SK-N-SH (cell line): ENCODE results near the gene USP4. TPM values are rescaled to one million over a fixed set of nuclear protein-coding genes. Genes with fewer than 3 reads are reported as not detected.

Experiments used
- CTCF ChIA-PET: fragments of 300-600, 350-600 bp; formaldehyde crosslinking; extraction: SDS; loops from one replicate; lab custom pipeline; 2021; lab: Yijun Ruan, JAX
- POLR2A ChIA-PET: fragments of 350-600 bp; sonication (Branson Sonifier 250); formaldehyde crosslinking; extraction: SDS; loops from one replicate; lab custom pipeline; 2020; ENCODE audit warnings: antibody characterized with exemption, inconsistent platforms; lab: Yijun Ruan, JAX
- DNase-seq: peaks from one replicate; pipeline ENCODE4 v3.0.0; 2012
- H2AFZ ChIP-seq: fragments of 200-600 bp; sonication (generic); 2 replicates; pipeline ENCODE4 v1.8.1; 2016; ENCODE audit warnings: antibody characterized with exemption, mild to moderate bottlenecking, low read depth
- H3F3A ChIP-seq: fragments of 200-600 bp; sonication (generic); replicated peaks from 2 replicates; pipeline ENCODE3; 2016; ENCODE audit warnings: antibody characterized with exemption, mild to moderate bottlenecking; ENCODE audit not compliant: insufficient read depth
- H3K27ac ChIP-seq, 2 experiments: fragments of 200-500 bp in 1 of 2; fragments of 200-600 bp in 1 of 2; sonication (Bioruptor generic) in 1 of 2; sonication (generic), shearing (Covaris generic) in 1 of 2; 2 replicates each; pipeline versions ENCODE4 v1.5.1 to v1.6.1; 2014 to 2016; ENCODE audit warnings: low read depth in 2 of 2, inconsistent platforms in 1 of 2, low read length in 1 of 2, mild to moderate bottlenecking in 1 of 2, mixed read lengths in 1 of 2
- H3K27me3 ChIP-seq: fragments of 200-600 bp; sonication (generic), shearing (Covaris generic); 2 replicates; pipeline ENCODE4 v1.6.1; 2016; ENCODE audit warnings: mixed run types; ENCODE audit not compliant: insufficient read depth
- H3K36me3 ChIP-seq, 2 experiments: fragments of 200-500 bp in 1 of 2; fragments of 200-600 bp in 1 of 2; sonication (Bioruptor generic) in 1 of 2; sonication (generic) in 1 of 2; replicated peaks in 1 of 2; 2 replicates each; pipeline versions ENCODE3 to v1.5.1; 2014 to 2016; ENCODE audit warnings: low read length in 1 of 2, mild to moderate bottlenecking in 1 of 2; ENCODE audit not compliant: insufficient read depth in 2 of 2, control insufficient read depth in 1 of 2
- H3K4me1 ChIP-seq, 2 experiments: fragments of 200-500 bp in 1 of 2; fragments of 200-600 bp in 1 of 2; sonication (Bioruptor generic) in 1 of 2; sonication (generic), shearing (Covaris generic) in 1 of 2; 2 replicates each; pipeline versions ENCODE4 v1.5.1 to v1.6.1; 2014 to 2016; ENCODE audit warnings: low read depth in 1 of 2, low read length in 1 of 2, mixed run types in 1 of 2; ENCODE audit not compliant: insufficient read depth in 2 of 2, control insufficient read depth in 1 of 2
- H3K4me2 ChIP-seq: fragments of 200-600 bp; sonication (generic), shearing (Covaris generic); 2 replicates; pipeline ENCODE4 v1.6.1; 2017; ENCODE audit warnings: mixed run types
- H3K4me3 ChIP-seq, 2 experiments: fragments of 200-500 bp in 1 of 2; fragments of 200-600 bp in 1 of 2; sonication (Bioruptor generic) in 1 of 2; sonication (generic), shearing (Covaris generic) in 1 of 2; 2 replicates each; pipeline versions ENCODE4 v1.5.1 to v1.8.1; 2014 to 2016; ENCODE audit warnings: low read depth in 2 of 2, inconsistent platforms in 1 of 2, low read length in 1 of 2, mild to moderate bottlenecking in 1 of 2, mixed read lengths in 1 of 2, moderate library complexity in 1 of 2
- H3K79me2 ChIP-seq: fragments of 200-600 bp; sonication (generic); 2 replicates; pipeline ENCODE4 v1.8.1; 2017; ENCODE audit warnings: mild to moderate bottlenecking; ENCODE audit not compliant: insufficient read depth
- H3K9ac ChIP-seq: fragments of 200-600 bp; sonication (generic); 2 replicates; pipeline ENCODE4 v1.6.1; 2017; ENCODE audit warnings: mixed run types
- H3K9me2 ChIP-seq: fragments of 200-600 bp; sonication (generic); 2 replicates; pipeline ENCODE4 v1.6.1; 2017; ENCODE audit warnings: mixed run types
- H3K9me3 ChIP-seq: fragments of 200-600 bp; sonication (generic); 2 replicates; pipeline ENCODE4 v1.6.1; 2017; ENCODE audit warnings: mixed run types, mild to moderate bottlenecking, moderate library complexity
- H4K20me1 ChIP-seq: fragments of 200-600 bp; sonication (generic); 2 replicates; pipeline ENCODE4 v1.6.1; 2017; ENCODE audit warnings: mild to moderate bottlenecking, mixed run types; ENCODE audit not compliant: insufficient read depth
- EZH2phosphoT487 ChIP-seq: fragments of 200-600 bp; sonication (generic); IDR thresholded peaks from 2 replicates; pipeline ENCODE4 v1.6.1; 2017; ENCODE audit warnings: low read depth, mixed run types, mild to moderate bottlenecking, antibody characterized with exemption, moderate library complexity, borderline replicate concordance
- FOXJ3 ChIP-seq: sonication (generic); formaldehyde crosslinking; IDR thresholded peaks from 2 replicates; pipeline ENCODE4 v1.5.1; 2020; ENCODE audit warnings: mild to moderate bottlenecking, missing genetic modification reagents
- IRF3 ChIP-seq: fragments of 150-350 bp; IDR thresholded peaks from 2 replicates; pipeline ENCODE4 v1.6.1; 2016; ENCODE audit warnings: mild to moderate bottlenecking, low read depth, low read length
- MAX ChIP-seq: IDR thresholded peaks from 2 replicates; pipeline ENCODE4 v1.4.0; 2012; ENCODE audit warnings: low read depth
- MEF2A ChIP-seq: IDR thresholded peaks from 2 replicates; pipeline ENCODE4 v1.4.0; 2012; ENCODE audit warnings: low read depth, borderline replicate concordance
- MXI1 ChIP-seq: IDR thresholded peaks from 2 replicates; pipeline ENCODE4 v1.6.1; 2012; ENCODE audit warnings: mild to moderate bottlenecking, low read depth, low read length, improper control_type of control experiment
- POLR2AphosphoS5 ChIP-seq: IDR thresholded peaks from 2 replicates; pipeline ENCODE4 v1.6.1; 2012; ENCODE audit warnings: low read depth, low read length
- RAD21 ChIP-seq: IDR thresholded peaks from 2 replicates; pipeline ENCODE4 v1.6.1; 2012; ENCODE audit warnings: mild to moderate bottlenecking, low read length
- RCOR1 ChIP-seq: fragments of 150-350 bp; IDR thresholded peaks from 2 replicates; pipeline ENCODE4 v1.6.1; 2017; ENCODE audit warnings: antibody characterized with exemption, low read length
- REST ChIP-seq: IDR thresholded peaks from 2 replicates; pipeline ENCODE4 v1.6.1; 2012; ENCODE audit warnings: mild to moderate bottlenecking, low read depth, low read length, moderate library complexity
- SIN3A ChIP-seq: IDR thresholded peaks from 2 replicates; pipeline ENCODE4 v1.6.1; 2012; ENCODE audit warnings: low read depth, mild to moderate bottlenecking, low read length, moderate library complexity, borderline replicate concordance
- SMC3 ChIP-seq: IDR thresholded peaks from 2 replicates; pipeline ENCODE4 v1.6.1; 2012; ENCODE audit warnings: low read depth, low read length, improper control_type of control experiment
- TCF12 ChIP-seq: IDR thresholded peaks from 2 replicates; pipeline ENCODE4 v1.4.0; 2012
- YY1 ChIP-seq: IDR thresholded peaks from 2 replicates; pipeline ENCODE4 v1.4.0; 2012; ENCODE audit warnings: low read depth, mild to moderate bottlenecking
- WGBS: methylation state at CpG from one replicate; pipeline ENCODE4 v1.1.6; 2017; ENCODE audit warnings: low lambda C conversion rate; 5-methylcytosine and 5-hydroxymethylcytosine counted together
- polyA plus RNA-seq, 3 experiments: library from polyadenylated mRNA; depleted of rRNA; stranded (reverse); fragments of >200 nt; gene quantifications; 2 replicates each; pipeline ENCODE4 v1.2.3, GENCODE V29; 2012

USP4 gene
- polyA plus RNA-seq, 1 of the 3 experiments (the other 2 are of a cell fraction), result 33.2 TPM

- TF ChIP-seq REST, result no peak
These were observed 47.9 kb upstream of the USP4 start (continued) for GRCh38 chr3:49387721-49388120.

- DNase-seq, result no peak
- H4K20me1 ChIP-seq, result peaks cover 100% of the 10 kb centered on the region
- H2AFZ ChIP-seq, result no peak overlapping the region
- no peak overlapping the region for H3K27ac ChIP-seq
- no peak overlapping the region for H3K4me3 ChIP-seq
- H3K4me2 ChIP-seq, result no peak overlapping the region
- no peaks in the 10 kb centered on the region for H3K4me1 ChIP-seq
- H3F3A ChIP-seq, result peaks cover 16% of the 10 kb centered on the region
- H3K9ac ChIP-seq, result no peak overlapping the region
- peaks cover 100% of the 10 kb centered on the region for H3K79me2 ChIP-seq
- 93% methylated on average over 11 of the region's 11 CpGs for WGBS
- no peaks in the 10 kb centered on the region for H3K27me3 ChIP-seq
- ChIA-PET CTCF (interaction anchor here (0.6 kb wide), 1 partner anchor 59 kb away, joined by 3 read pairs; no protein-coding TSS in a partner anchor), POLR2A (no interaction called here)
- H3K36me3 ChIP-seq, result peaks cover 0 to 12% of the 10 kb centered on the region in 2 experiments
- no peaks in the 10 kb centered on the region for H3K9me3 ChIP-seq
- H3K9me2 ChIP-seq, result no peaks in the 10 kb centered on the region
- TF ChIP-seq TCF12 (no peak), MEF2A (no peak), POLR2AphosphoS5 (no peak), SIN3A (no peak), YY1 (no peak), RAD21 (no peak)
- TF ChIP-seq, all 33 proteins: peak for 0
These were observed 46.4 kb upstream of the USP4 start for GRCh38 chr3:49386056-49386756.

GRCh38 chr3:49385617-49386016 is 45.8 kb upstream of the USP4 start:
- no peak overlapping the region for H3K27ac ChIP-seq
- H3K9me3 ChIP-seq, result no peaks in the 10 kb centered on the region
- H3K79me2 ChIP-seq, result peaks cover 100% of the 10 kb centered on the region
- POLR2A ChIA-PET, result no interaction called here
- no peak overlapping the region for H3K9ac ChIP-seq
- no peak overlapping the region for H3K4me3 ChIP-seq
- no peak overlapping the region for H3K4me2 ChIP-seq
- DNase-seq, result no peak
- no peak overlapping the region for H2AFZ ChIP-seq
- peaks cover 100% of the 10 kb centered on the region for H4K20me1 ChIP-seq
- no peak for TF ChIP-seq TCF12
- TF ChIP-seq SIN3A, result no peak
- no peak for TF ChIP-seq MAX
- TF ChIP-seq MXI1, result no peak
- no peak for TF ChIP-seq REST
- no peak for TF ChIP-seq EZH2phosphoT487
- TF ChIP-seq MEF2A, result no peak
- TF ChIP-seq FOXJ3, result no peak
- TF ChIP-seq SMC3, result no peak
- no peak for TF ChIP-seq RCOR1
- TF ChIP-seq IRF3, result no peak
- WGBS, result 97% methylated on average over 1 of the region's 1 CpG
- H3K36me3 ChIP-seq, result peaks cover 0 to 12% of the 10 kb centered on the region in 2 experiments
- no peaks in the 10 kb centered on the region for H3K9me2 ChIP-seq
- no peaks in the 10 kb centered on the region for H3K4me1 ChIP-seq
- no peaks in the 10 kb centered on the region for H3K27me3 ChIP-seq
- CTCF ChIA-PET, result no interaction called here
- peaks cover 19% of the 10 kb centered on the region for H3F3A ChIP-seq
